HG02870 (cell line): ENCODE results near the gene RGMA.

ENCODE experiments used
- ATAC-seq: cut with Tn5 transposase; IDR thresholded peaks from one replicate; pipeline ENCODE4 v1.9.1; 2021; ENCODE audit warnings: mild to moderate bottlenecking, moderate library complexity; ENCODE audit not compliant: unreplicated experiment

The RGMA gene

GRCh38 chr15:93102211-93102610 lies 13.2 kb upstream of the RGMA start:
- no peak for ATAC-seq

- no peak for ATAC-seq
Measured at GRCh38 chr15:93093765-93094164, 4.8 kb upstream of the RGMA start.

GRCh38 chr15:93091465-93091864 lies 2.5 kb upstream of the RGMA start:
- no peak for ATAC-seq

GRCh38 chr15:93089727-93090305 lies 805 bp upstream of the RGMA start:
- ATAC-seq = no peak

- ATAC-seq = peak; percentile 21
Measured at GRCh38 chr15:93088200-93088980, 621 bp downstream of the RGMA start.

- peak; percentile 50 for ATAC-seq
Measured at GRCh38 chr15:93087825-93088199, 1.2 kb downstream of the RGMA start.

GRCh38 chr15:93086791-93087190 lies 2.2 kb downstream of the RGMA start:
- ATAC-seq = no peak

GRCh38 chr15:93085692-93086091 lies 3.3 kb downstream of the RGMA start:
- no peak for ATAC-seq

- ATAC-seq = no peak
Measured at GRCh38 chr15:93082861-93083260, 6.2 kb downstream of the RGMA start.

- no peak for ATAC-seq
Measured at GRCh38 chr15:93081399-93081798, 7.6 kb downstream of the RGMA start.

GRCh38 chr15:93080451-93080850 lies 8.6 kb downstream of the RGMA start:
- ATAC-seq = no peak

- no peak for ATAC-seq
Measured at GRCh38 chr15:93076875-93077274, 12.1 kb downstream of the RGMA start.

- no peak for ATAC-seq
Measured at GRCh38 chr15:93076217-93076616, 12.8 kb downstream of the RGMA start.

GRCh38 chr15:93074599-93074998 lies 14.4 kb downstream of the RGMA start:
- no peak for ATAC-seq

- no peak for ATAC-seq
Measured at GRCh38 chr15:93073465-93073952, 15.5 kb downstream of the RGMA start.

- no peak for ATAC-seq
Measured at GRCh38 chr15:93072411-93073394, 16.3 kb downstream of the RGMA start.

- ATAC-seq = no peak
Measured at GRCh38 chr15:93072011-93072410, 17.0 kb downstream of the RGMA start.

GRCh38 chr15:93071469-93071936 lies 17.5 kb downstream of the RGMA start:
- ATAC-seq = no peak

- no peak for ATAC-seq
Measured at GRCh38 chr15:93070551-93071296, 18.3 kb downstream of the RGMA start.

- ATAC-seq = no peak
Measured at GRCh38 chr15:93070132-93070531, 18.9 kb downstream of the RGMA start.
